Panc1 (cell line): ENCODE data around the gene KIF3B. TPM values are rescaled to one million over a fixed set of nuclear protein-coding genes. Genes with fewer than 3 reads are reported as not detected.

ENCODE experiments used
- ATAC-seq: fragments of 200-7000 bp; cut with Tn5 transposase; 2 replicates; pipeline ENCODE4 v1.9.1; 2020; ENCODE audit warnings: mild to moderate bottlenecking, moderate library complexity
- BruUV-seq: library from RNA; stranded (reverse); fragments of 400-500 nt; replicated peaks from 2 replicates; lab custom pipeline; 2021; lab: Mats Ljungman, UMichigan
- CTCF ChIA-PET: fragments of 300-600 bp; sonication (Branson Sonifier 250); formaldehyde crosslinking; loops from one replicate; lab custom pipeline; 2022; ENCODE audit warnings: antibody characterized with exemption; lab: Charles Lee
- POLR2A ChIA-PET: fragments of 300-600 bp; sonication (Branson Sonifier 250); formaldehyde crosslinking; loops from one replicate; lab custom pipeline; 2022; ENCODE audit warnings: antibody characterized with exemption; lab: Charles Lee
- DNase-seq: peaks from one replicate; pipeline ENCODE4 v3.0.0-alpha.2; 2010; ENCODE audit warnings: low read depth, low spot score
- H3K27ac ChIP-seq: 2 replicates; pipeline ENCODE4 v1.5.1; 2011; ENCODE audit warnings: mild to moderate bottlenecking, low read length, inconsistent platforms
- H3K27me3 ChIP-seq: fragments of 200-500 bp; sonication (Bioruptor generic); 2 replicates; pipeline ENCODE4 v1.6.0; 2014; ENCODE audit warnings: low read length, inconsistent platforms; ENCODE audit not compliant: control insufficient read depth, insufficient read depth
- H3K36me3 ChIP-seq: fragments of 200-500 bp; sonication (Bioruptor generic); 2 replicates; pipeline ENCODE4 v1.5.1; 2014; ENCODE audit warnings: inconsistent platforms, mild to moderate bottlenecking, low read length, moderate library complexity; ENCODE audit not compliant: control insufficient read depth, insufficient read depth
- H3K4me1 ChIP-seq: 2 replicates; pipeline ENCODE4 v1.5.1; 2011; ENCODE audit warnings: inconsistent platforms, mild to moderate bottlenecking, low read length, moderate library complexity; ENCODE audit not compliant: control insufficient read depth, insufficient read depth
- H3K4me3 ChIP-seq, 2 experiments: 2 replicates each; pipeline ENCODE4 v1.5.1; 2011 to 2012; ENCODE audit warnings: low read depth in 2 of 2, low read length in 2 of 2, mild to moderate bottlenecking in 2 of 2, inconsistent platforms in 1 of 2, moderate library complexity in 1 of 2
- H3K9me3 ChIP-seq: fragments of 200-500 bp; sonication (Bioruptor generic); 2 replicates; pipeline ENCODE4 v1.5.1; 2014; ENCODE audit warnings: low read depth, mild to moderate bottlenecking, inconsistent platforms, low read length, moderate library complexity; ENCODE audit not compliant: control insufficient read depth, insufficient read depth
- CTCF ChIP-seq: fragments of 450-650 bp; IDR thresholded peaks from 2 replicates; pipeline ENCODE4 v1.5.1; 2017; ENCODE audit warnings: mild to moderate bottlenecking
- POLR2AphosphoS5 ChIP-seq: IDR thresholded peaks from 2 replicates; pipeline ENCODE4 v1.6.1; 2012; ENCODE audit warnings: mild to moderate bottlenecking, low read depth, low read length, moderate library complexity
- SIN3A ChIP-seq: IDR thresholded peaks from 2 replicates; pipeline ENCODE4 v1.6.1; 2012; ENCODE audit warnings: low read depth, mild to moderate bottlenecking, low read length, moderate library complexity, borderline replicate concordance; ENCODE audit not compliant: insufficient read depth
- TCF7L2 ChIP-seq: IDR thresholded peaks from 2 replicates; pipeline ENCODE4 v1.6.1; 2011; ENCODE audit warnings: mild to moderate bottlenecking, low read depth, low read length, inconsistent platforms
- in situ Hi-C: cut with HindIII; loops from 2 replicates; pipeline ENCODE4 v1.10.0; 2016; ENCODE audit warnings: low sequenced_read_pairs, low pct_unique_long_range_greater_than_20kb
- intact Hi-C: fragments of 100-400 bp; cut with micrococcal nuclease; formaldehyde crosslinking; loops from one replicate; pipeline ENCODE4 v1.10.0; 2022; ENCODE audit not compliant: unreplicated experiment
- total RNA-seq: library from RNA; stranded (reverse); gene quantifications from one replicate; pipeline ENCODE4 v1.2.1, GENCODE V29; 2021; ENCODE audit not compliant: unreplicated experiment
- TF ChIP-seq, protein P1 (sequence below), 2 experiments: IDR thresholded peaks; 2 replicates each; pipeline ENCODE4 v1.6.1; 2011 to 2012; ENCODE audit warnings: low read depth in 2 of 2, control low read depth in 1 of 2, low read length in 1 of 2, mild to moderate bottlenecking in 1 of 2, moderate library complexity in 1 of 2; ENCODE audit not compliant: insufficient read depth in 1 of 2

KIF3B gene
- total RNA-seq, 1 experiment from 2014 or later: 67.8 TPM

DNA sequence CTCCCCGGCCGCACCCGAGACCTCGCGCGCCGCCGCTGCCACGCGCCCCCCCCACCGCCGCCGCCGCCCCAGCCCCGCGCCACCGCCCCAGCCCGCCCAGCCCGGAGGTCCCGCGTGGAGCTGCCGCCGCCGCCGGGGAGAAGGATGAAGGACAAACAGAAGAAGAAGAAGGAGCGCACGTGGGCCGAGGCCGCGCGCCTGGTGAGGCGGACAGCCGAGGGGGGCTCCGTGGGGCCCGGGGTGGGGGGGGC lies 81.1 kb downstream of the KIF3B start:
- TF ChIP-seq CTCF (no peak), TCF7L2 (no peak), SIN3A (no peak), POLR2AphosphoS5 (no peak)
- TF ChIP-seq, protein P1, sequence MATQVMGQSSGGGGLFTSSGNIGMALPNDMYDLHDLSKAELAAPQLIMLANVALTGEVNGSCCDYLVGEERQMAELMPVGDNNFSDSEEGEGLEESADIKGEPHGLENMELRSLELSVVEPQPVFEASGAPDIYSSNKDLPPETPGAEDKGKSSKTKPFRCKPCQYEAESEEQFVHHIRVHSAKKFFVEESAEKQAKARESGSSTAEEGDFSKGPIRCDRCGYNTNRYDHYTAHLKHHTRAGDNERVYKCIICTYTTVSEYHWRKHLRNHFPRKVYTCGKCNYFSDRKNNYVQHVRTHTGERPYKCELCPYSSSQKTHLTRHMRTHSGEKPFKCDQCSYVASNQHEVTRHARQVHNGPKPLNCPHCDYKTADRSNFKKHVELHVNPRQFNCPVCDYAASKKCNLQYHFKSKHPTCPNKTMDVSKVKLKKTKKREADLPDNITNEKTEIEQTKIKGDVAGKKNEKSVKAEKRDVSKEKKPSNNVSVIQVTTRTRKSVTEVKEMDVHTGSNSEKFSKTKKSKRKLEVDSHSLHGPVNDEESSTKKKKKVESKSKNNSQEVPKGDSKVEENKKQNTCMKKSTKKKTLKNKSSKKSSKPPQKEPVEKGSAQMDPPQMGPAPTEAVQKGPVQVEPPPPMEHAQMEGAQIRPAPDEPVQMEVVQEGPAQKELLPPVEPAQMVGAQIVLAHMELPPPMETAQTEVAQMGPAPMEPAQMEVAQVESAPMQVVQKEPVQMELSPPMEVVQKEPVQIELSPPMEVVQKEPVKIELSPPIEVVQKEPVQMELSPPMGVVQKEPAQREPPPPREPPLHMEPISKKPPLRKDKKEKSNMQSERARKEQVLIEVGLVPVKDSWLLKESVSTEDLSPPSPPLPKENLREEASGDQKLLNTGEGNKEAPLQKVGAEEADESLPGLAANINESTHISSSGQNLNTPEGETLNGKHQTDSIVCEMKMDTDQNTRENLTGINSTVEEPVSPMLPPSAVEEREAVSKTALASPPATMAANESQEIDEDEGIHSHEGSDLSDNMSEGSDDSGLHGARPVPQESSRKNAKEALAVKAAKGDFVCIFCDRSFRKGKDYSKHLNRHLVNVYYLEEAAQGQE (IDR thresholded peaks at IDR 0.05; ENCODE audit: insufficient read depth in 1 of 2, low read depth in 2 of 2, low read length in 1 of 2): no peak
- Histone ChIP-seq H3K36me3 (no peaks in the 10 kb centered on the region), H3K27me3 (no peaks in the 10 kb centered on the region), H3K4me1 (peaks cover 62% of the 10 kb centered on the region), H3K9me3 (no peaks in the 10 kb centered on the region), H3K4me3 (peak overlapping the region; percentile 73 to 97), H3K27ac (no peak overlapping the region)
- CTCF ChIA-PET: no interaction called here
- POLR2A ChIA-PET: interaction anchor here (0.6 to 1.1 kb wide), 6 partner anchors 9 to 229 kb away, joined by 3 to 10 read pairs (median 5); no protein-coding TSS in a partner anchor
- no peak for DNase-seq
- BruUV-seq: no TSS peak
- in situ Hi-C loops (no loop called here), intact Hi-C loops (no loop called here)
- no peak for ATAC-seq

DNA sequence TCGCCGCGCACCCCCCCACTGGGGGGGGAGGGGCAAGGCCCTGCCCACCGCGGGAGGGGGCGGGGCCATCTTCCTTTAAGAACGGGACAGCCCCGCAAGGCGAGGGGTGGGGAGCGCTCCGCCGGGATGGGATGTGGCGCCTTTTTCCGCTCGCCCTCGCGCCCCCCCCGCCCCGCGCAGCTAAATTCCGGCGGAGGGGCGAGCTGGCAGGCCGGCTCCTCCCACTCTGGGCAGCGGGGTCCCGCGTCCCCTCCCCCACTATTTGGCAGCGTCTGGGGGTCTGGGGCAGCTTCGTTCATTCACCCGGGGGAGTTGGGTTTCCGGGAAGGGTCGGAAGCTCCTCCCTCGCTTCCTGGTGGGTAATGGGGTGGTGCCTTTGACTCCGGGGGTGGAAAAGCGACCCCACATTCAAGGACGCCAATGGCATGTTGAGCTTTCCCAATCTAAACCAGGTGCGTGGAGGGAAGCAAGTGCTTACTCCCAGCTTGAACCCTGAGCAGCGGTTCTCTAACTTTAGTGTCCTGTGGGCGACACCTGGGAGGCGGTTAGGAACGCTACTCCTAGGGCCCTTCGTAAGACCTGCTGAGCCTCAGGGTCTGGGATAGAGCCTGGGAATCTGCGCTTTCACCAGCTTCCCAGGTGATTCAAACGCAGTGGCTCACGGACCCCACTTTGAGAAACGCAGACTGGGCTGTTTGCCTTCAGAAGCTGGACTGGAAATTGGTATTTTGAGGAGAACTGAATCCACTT lies 81.6 kb downstream of the KIF3B start:
- POLR2A ChIA-PET: interaction anchor here (0.6 to 1.1 kb wide), 6 partner anchors 8 to 229 kb away, joined by 3 to 10 read pairs (median 5); no protein-coding TSS in a partner anchor
- DNase-seq (no peak), ATAC-seq (peak; percentile 61)
- Histone ChIP-seq H3K4me1 (peaks cover 65% of the 10 kb centered on the region), H3K36me3 (no peaks in the 10 kb centered on the region), H3K27ac (peak overlapping the region; percentile 95), H3K9me3 (no peaks in the 10 kb centered on the region), H3K4me3 (peak overlapping the region; percentile 73 to 97), H3K27me3 (no peaks in the 10 kb centered on the region)
- in situ Hi-C loops (no loop called here), intact Hi-C loops (no loop called here)
- CTCF ChIA-PET: interaction anchor here (0.6 kb wide), 1 partner anchor 46 kb away, joined by 3 read pairs; no protein-coding TSS in a partner anchor
- TF ChIP-seq, protein P1 (IDR thresholded peaks at IDR 0.05; ENCODE audit: insufficient read depth in 1 of 2, low read depth in 2 of 2, low read length in 1 of 2): no peak; a peak in 1 of 4 replicates
- TF ChIP-seq POLR2AphosphoS5: peak; percentile 72
- peak; percentile 78; the same call in 1 of the 2 replicates for TF ChIP-seq SIN3A
- no TSS peak for BruUV-seq
